AG04450 (cell line): ENCODE data around the gene MGAT4B. TPM values are rescaled to one million over a fixed set of nuclear protein-coding genes. Genes with fewer than 3 reads are reported as not detected.

ENCODE experiments used
- CTCF ChIA-PET: fragments of 300-600, 350-600 bp; formaldehyde crosslinking; extraction: SDS; loops from one replicate; lab custom pipeline; 2022; ENCODE audit warnings: antibody characterized with exemption, inconsistent platforms; lab: Charles Lee
- POLR2A ChIA-PET: fragments of 350-600 bp; formaldehyde crosslinking; extraction: SDS; loops from one replicate; lab custom pipeline; 2021; ENCODE audit warnings: antibody characterized with exemption, inconsistent platforms; lab: Yijun Ruan, JAX
- DNase-seq: peaks from one replicate; pipeline ENCODE4 v3.0.0-alpha.2; 2011; ENCODE audit warnings: low read depth, low spot score
- H3K27ac ChIP-seq: one replicate; pipeline ENCODE4 v1.5.1; 2012; ENCODE audit warnings: low read depth, low read length, control low read depth
- H3K27me3 ChIP-seq: one replicate; pipeline ENCODE4 v1.6.0; 2012; ENCODE audit warnings: low read length; ENCODE audit not compliant: control insufficient read depth, insufficient read depth
- H3K4me3 ChIP-seq: 2 replicates; pipeline ENCODE4 v1.5.1; 2011; ENCODE audit warnings: mild to moderate bottlenecking, low read depth, low read length, control low read depth
- H3K9me3 ChIP-seq: 2 replicates; pipeline ENCODE4 v1.5.1; 2012; ENCODE audit warnings: low read length; ENCODE audit not compliant: control insufficient read depth, insufficient read depth
- polyA plus RNA-seq: library from polyadenylated mRNA; depleted of rRNA; stranded (reverse); fragments of >200 nt; gene quantifications from 2 replicates; pipeline ENCODE4 v1.2.3, GENCODE V29; 2011
- TF ChIP-seq, protein P1 (sequence below): IDR thresholded peaks from 2 replicates; pipeline ENCODE4 v1.5.1; 2011; ENCODE audit warnings: low read depth, low read length, control low read depth, inconsistent platforms

The MGAT4B gene
- polyA plus RNA-seq, 1 experiment: 102 TPM

- no peak for DNase-seq
- ChIA-PET CTCF (interaction anchor here (0.5 to 2.9 kb wide), 26 partner anchors 8 to 145 kb away, joined by 3 to 15 read pairs (median 5); partner anchors contain the start of genes HNRNPH1, LTC4S and MAML1), POLR2A (interaction anchor here (1.0 to 1.6 kb wide), 3 partner anchors 30 to 139 kb away, joined by 4 to 7 read pairs (median 5); partner anchors contain the start of gene MAML1)
- TF ChIP-seq, protein P1, sequence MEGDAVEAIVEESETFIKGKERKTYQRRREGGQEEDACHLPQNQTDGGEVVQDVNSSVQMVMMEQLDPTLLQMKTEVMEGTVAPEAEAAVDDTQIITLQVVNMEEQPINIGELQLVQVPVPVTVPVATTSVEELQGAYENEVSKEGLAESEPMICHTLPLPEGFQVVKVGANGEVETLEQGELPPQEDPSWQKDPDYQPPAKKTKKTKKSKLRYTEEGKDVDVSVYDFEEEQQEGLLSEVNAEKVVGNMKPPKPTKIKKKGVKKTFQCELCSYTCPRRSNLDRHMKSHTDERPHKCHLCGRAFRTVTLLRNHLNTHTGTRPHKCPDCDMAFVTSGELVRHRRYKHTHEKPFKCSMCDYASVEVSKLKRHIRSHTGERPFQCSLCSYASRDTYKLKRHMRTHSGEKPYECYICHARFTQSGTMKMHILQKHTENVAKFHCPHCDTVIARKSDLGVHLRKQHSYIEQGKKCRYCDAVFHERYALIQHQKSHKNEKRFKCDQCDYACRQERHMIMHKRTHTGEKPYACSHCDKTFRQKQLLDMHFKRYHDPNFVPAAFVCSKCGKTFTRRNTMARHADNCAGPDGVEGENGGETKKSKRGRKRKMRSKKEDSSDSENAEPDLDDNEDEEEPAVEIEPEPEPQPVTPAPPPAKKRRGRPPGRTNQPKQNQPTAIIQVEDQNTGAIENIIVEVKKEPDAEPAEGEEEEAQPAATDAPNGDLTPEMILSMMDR: no peak
- Histone ChIP-seq H3K9me3 (no peaks in the 10 kb centered on the region; the same call in 1 of the 2 replicates), H3K27me3 (no peaks in the 10 kb centered on the region), H3K4me3 (no peak overlapping the region), H3K27ac (peak overlapping the region; percentile 69)
Measured at GRCh38 chr5:179762781-179763176, 43.9 kb downstream of the MGAT4B start.

- H3K4me3 ChIP-seq: no peak overlapping the region
- TF ChIP-seq, protein P1: no peak
- H3K9me3 ChIP-seq: no peaks in the 10 kb centered on the region; the same call in 1 of the 2 replicates
- CTCF ChIA-PET: interaction anchor here (0.8 to 2.9 kb wide), 23 partner anchors 7 to 146 kb away, joined by 3 to 15 read pairs (median 5); partner anchors contain the start of genes HNRNPH1, LTC4S and MAML1
- POLR2A ChIA-PET: interaction anchor here (1.0 to 1.6 kb wide), 3 partner anchors 30 to 138 kb away, joined by 4 to 7 read pairs (median 5); partner anchors contain the start of gene MAML1
- no peaks in the 10 kb centered on the region for H3K27me3 ChIP-seq
- no peak for DNase-seq
- peak overlapping the region; percentile 69 for H3K27ac ChIP-seq
Measured at GRCh38 chr5:179762079-179762780, 44.4 kb downstream of the MGAT4B start.

DNA sequence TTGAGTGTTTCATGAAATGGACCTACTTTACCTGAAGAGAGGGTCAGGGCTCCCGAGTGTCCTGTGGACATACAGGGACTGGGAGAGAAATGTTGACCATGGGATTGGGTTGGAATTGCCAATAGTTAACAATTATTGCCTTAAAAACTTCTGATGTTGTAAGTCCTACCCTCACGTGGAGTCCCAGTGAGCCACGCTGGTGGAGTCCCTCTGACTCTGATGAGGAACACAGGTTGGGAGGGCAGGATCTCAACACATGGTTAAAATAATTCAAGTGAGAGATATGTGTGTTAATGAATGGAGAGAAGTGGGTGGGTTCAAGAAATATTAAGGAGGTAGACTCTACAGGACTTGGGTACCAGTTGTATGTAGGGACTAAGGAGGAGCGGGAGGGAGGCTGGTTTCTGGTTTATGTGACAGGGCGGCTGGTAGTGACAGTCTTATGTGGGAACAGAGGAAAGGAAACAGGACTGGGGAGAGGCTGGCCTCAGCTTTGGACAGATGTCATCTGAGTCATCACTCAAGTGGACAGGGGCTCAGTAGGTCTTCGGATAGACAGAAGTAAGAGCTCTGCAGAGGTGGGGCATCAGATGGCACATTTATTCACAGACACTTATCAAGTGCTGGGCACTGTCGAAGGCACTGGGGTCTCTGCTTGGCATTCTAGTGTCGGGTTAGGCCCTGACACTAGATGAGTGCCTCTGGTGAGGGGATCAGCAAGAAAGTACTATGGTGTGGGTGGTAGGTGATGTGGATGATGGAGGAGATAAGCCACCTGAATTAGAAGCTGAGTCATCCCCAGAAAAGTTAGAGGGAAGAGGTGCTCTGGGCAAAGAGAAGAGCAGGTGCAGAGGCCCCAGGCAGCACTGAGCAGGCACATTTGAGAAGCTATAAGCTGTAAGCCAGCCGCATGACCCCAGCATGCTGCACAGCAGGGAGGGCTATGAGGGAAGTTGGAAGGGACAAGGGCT lies 46.8 kb downstream of the MGAT4B start:
- CTCF ChIA-PET: no interaction called here

DNA sequence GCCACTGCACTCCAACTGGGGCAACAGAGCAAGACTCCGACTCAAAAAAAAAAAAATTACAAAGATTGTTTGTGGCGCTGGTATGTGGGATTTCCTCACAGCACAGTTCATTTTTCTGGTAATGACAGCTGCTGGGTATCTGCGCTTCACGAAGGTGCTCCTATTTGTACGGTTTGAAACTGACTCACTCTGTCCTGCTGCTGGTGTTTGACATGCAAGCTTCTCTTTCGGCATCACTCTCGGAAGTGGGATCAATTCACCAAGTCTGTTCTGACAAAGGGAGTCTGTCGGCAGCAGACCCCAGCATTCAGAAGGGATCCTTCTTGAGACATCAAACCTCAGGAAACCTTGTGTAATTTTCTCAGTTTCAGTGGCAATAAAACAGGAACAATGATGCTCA lies 47.7 kb downstream of the MGAT4B start:
- POLR2A ChIA-PET: no interaction called here
- CTCF ChIA-PET: no interaction called here
- DNase-seq: no peak
- Histone ChIP-seq H3K27me3 (no peaks in the 10 kb centered on the region), H3K4me3 (no peak overlapping the region), H3K9me3 (no peaks in the 10 kb centered on the region), H3K27ac (no peak overlapping the region)
- TF ChIP-seq, protein P1: no peak

More for the DNA sequence above, 46.8 kb downstream of the MGAT4B start:
- no peak for DNase-seq
- TF ChIP-seq, protein P1: no peak
- H3K9me3 ChIP-seq: no peaks in the 10 kb centered on the region
- no peak overlapping the region for H3K4me3 ChIP-seq
- no peak overlapping the region for H3K27ac ChIP-seq
- POLR2A ChIA-PET: interaction anchor here (0.5 kb wide), 1 partner anchor 9 kb away, joined by 3 read pairs; no protein-coding TSS in a partner anchor
- H3K27me3 ChIP-seq: no peaks in the 10 kb centered on the region
